TTC549 (cell line): ENCODE results near the gene CNTN4.

Source experiments
- FAIRE-seq: peaks from 2 replicates; lab custom pipeline; 2012; peaks lifted over from hg19 to GRCh38; lab: Jason Lieb, UNC

Gene CNTN4

DNA sequence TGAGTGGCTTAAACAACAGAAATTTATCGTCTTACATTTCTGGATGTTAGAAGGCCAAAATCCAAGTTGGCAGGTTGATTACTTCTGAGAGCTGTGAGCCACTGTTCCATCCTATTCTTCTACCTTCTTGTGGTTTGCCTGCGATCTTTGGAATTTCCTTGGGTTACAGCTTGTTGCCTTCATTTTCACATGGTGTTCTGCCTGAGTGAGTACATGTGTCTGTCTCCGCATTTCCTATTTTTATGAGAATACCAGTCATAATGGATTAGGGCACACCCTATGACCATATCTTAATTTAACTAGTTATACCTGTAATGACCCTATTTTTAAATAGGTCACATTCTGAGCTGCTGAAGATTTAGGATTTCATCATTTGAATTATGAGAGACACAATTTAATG is 294.3 kb downstream of the CNTN4 start:
- no peak for FAIRE-seq

DNA sequence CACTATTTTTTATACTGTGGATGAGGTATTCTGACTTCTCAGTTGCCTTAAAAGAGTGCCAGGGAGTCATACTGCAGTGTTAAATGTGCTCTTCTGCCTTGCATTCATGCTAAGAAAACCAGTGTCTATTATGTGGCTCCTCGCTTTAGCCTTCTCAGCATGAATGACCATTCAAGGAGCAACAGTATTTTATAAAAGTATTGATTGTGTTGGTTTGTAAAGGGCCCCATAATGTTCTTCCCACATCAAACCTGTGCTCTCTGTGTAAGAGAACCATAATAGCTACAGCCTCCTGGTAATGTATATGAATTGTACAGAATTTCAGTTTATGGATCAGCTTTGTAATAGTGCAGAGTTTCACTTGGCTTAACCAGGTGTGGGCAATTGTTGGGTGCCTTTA is 316.4 kb downstream of the CNTN4 start:
- FAIRE-seq: no peak

DNA sequence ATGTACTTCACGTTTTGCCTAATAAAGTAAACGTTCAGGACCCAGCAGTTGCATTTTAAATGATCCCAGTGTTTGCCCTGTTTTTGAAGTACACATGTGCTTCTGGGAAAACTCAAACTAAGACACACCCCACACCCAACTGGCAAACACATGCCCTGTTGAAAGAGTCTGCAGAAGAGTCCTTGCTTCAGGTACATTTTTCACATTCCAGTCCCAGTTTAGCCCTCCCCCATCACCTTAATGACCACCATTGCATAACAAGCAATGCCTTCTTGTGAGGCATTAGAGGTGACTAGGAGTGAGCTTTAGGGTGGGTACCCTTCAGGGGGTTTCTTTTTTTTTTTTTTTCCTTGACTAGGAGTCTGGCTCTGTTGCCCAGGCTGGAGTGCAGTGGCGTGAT is 322.3 kb downstream of the CNTN4 start:
- no peak for FAIRE-seq

DNA sequence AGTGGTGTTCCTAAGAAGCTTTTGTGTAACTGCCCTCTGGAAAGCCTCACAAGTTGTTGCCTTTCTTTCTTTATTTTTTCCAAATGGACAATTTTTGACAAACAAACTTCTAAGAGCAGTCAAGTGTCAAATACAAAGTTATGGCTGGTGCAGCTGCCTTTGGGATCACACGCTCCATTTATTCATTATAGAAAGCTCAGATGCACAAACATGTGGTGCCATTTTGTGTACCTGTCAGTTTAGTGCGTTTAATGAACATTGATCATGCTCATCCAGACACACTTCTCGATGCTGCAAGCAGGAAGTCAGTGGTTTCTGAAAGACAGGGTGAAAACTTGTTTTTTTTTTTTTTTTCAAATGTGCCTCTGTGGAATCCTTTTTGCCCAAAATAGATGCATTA is 324.5 kb downstream of the CNTN4 start:
- no peak for FAIRE-seq

DNA sequence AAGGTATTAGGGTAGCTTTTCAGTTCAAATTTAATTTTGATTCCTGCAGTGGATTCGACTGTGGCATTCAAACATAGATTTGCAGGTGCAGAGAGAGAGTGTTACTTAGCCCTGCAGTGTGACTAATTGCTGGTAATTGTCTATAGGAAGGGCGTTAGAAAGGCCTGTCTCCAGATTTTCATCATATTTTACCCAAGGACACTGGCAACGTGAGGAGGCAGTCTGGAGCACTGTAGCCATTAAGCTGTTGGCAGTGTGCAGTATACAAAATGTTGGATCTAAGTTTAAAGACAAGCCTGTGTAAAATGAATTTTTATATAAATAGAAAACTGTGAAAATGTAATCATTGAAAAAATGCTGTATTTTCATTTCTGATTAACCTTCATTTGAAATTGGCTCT is 342.9 kb downstream of the CNTN4 start:
- no peak for FAIRE-seq

DNA sequence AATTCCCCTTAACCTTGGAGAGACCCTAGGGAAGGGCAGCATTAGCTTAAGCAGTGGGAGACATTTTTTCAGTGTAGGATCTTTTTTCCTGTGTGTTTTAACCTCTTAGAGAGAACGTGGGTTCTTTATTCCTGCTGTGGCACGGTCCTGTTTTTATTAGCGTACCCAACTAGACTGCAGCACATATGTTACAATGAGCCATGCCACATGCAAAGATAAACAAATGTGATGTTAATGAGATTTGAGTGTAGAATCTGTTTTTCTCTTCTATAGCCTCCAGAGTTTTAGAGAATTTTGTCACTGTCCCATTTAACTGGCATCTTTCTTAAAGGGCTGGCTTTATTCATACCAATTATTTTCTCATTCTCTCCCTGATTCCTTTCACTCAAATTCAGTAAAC is 347.5 kb downstream of the CNTN4 start:
- no peak for FAIRE-seq

DNA sequence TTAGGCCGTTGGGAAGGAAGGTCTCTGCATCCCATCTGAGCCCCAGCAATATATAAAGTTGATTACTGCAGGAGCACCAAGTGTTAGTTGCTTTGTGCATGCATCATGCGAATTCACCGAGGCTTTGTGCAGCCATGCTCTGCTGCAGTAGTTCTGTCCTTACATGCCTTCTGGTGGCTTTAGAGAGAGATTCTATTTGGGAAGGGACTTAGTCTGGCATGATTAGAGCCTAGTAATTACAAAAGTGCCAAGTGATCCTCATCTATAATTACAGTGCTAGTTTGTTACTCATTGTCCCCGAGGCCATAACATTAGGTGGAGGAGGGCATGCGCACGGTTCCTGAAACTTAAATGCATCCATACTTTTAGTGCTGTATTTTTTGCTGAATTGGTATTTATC is 353.6 kb downstream of the CNTN4 start:
- FAIRE-seq: no peak

DNA sequence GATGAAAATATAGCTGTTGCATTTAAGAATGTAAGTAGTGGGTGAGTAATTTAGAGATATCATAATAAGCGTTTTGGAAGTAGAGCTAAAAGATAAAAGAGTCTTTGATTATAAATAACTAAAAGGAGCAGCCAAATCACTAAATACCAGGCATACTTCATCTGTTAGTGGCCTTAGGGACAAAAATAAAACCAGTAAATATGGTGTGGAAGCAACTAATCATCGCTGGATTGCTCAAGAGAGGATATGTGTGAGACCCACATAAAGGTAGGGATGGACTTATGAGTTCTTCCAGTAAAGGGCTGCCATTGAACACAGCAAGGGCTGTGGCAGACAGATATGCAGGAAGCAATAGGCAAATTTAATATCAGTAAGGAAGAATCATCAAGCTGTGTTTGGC is 356.2 kb downstream of the CNTN4 start:
- no peak for FAIRE-seq

DNA sequence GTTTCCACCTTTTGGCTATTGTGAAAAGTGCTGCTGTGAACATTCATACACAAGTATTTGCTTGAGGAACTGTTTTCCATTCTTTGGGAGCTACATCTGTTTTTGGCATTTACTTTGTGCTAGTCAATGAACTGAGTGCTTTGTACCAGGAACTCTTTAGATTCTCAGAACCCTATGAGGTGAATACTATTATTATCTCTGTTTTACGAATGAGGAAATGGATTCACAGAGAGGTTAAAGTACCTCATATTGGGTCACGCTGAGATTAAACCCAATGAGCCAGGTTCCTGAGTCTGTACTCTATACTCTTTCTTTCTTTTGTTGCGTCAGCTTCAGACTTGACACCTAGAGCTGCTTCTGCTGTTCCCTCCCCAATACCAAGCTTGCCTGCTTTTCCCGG is 358.1 kb downstream of the CNTN4 start:
- no peak for FAIRE-seq

DNA sequence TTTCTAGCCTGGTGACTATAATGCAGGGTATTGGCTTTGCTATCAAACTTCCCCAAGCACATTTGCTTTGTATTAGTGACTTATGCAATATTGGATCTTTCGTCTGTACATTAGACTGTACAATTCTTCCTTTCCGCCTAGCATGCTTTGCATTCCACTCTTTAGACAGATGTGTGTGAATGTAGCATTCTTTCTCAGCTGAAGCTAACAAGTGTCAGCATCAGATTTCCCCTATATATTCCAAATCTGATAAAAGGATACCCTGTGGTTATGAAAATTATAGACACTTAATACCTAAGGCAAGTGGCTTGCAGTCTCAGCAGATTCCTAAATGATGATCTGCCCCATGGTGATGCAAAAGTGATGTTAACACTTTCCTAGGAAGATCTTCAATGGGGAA is 360.1 kb downstream of the CNTN4 start:
- no peak for FAIRE-seq

DNA sequence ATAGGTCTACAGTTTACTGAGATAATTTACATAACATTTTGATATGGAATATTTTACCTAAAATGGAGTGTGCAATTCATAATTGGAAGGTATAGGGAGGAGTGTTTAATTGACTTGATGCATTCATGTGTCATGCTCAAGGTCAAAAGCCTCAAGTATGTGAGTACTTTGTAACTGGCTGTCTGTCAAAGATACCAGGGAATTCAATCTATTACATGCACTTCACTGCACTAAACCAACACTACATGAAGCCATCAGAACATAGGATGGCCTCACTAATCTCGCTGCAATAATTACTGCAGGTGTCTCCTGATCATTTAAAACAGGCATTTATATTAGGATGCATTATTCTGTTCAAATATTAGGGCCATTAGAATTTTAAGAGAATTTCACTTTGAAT is 367.2 kb downstream of the CNTN4 start:
- no peak for FAIRE-seq

DNA sequence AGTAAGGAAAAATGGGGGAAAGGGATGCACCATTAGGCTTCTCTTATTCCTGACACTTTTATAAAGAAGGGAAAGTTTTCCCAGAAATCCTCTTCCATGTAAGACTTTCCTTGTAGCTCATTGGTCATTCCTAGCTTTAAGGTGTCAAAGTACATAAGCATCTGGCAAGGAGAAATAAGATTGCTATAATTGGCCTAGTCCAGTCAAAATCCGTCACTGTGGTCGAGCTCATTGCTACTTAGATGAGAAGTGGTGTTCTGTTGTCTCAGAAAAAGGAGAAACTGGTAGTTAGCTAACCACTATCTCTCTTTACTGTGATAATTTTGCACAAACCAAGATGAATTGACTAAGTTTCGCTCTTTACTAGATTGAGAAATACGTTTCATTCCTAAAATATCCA is 370.1 kb downstream of the CNTN4 start:
- FAIRE-seq: no peak

DNA sequence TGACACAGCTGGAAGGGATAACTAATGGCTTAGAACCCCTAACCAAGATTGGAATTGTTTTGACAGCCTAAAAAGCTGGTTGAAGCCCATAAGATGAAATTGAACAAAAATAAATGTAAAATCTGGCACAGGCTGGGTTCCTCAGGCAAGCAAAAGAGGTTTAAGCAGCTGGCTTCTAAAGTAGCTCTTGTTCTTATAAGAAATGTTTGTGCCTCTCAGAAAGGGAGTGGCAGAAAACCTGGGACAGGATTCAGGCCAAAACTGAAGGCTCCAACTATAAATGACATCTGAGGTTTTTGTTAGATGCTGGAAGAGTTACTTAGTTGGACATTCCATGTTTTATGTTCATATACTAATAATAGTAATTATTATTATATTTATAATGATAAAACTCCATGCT is 378.3 kb downstream of the CNTN4 start:
- no peak for FAIRE-seq

DNA sequence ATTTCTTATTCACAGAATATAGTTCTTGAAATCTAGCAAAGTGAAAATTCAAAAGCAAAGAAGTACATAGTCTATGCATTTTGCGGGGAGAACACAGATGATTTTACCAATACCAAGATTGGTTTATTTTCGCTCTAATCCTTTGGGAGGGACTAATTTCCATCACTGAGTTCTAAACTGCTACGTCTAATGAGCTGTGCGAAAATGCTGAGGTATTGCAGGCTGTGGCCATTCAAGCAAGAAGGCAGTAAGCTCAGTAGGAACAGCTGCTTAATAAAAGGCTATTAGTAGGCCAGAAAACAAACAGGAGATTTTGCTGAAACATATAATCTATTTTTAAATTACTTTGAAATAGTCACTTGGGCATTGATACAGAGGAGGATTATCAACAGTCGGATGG is 379.0 kb downstream of the CNTN4 start:
- FAIRE-seq: no peak

DNA sequence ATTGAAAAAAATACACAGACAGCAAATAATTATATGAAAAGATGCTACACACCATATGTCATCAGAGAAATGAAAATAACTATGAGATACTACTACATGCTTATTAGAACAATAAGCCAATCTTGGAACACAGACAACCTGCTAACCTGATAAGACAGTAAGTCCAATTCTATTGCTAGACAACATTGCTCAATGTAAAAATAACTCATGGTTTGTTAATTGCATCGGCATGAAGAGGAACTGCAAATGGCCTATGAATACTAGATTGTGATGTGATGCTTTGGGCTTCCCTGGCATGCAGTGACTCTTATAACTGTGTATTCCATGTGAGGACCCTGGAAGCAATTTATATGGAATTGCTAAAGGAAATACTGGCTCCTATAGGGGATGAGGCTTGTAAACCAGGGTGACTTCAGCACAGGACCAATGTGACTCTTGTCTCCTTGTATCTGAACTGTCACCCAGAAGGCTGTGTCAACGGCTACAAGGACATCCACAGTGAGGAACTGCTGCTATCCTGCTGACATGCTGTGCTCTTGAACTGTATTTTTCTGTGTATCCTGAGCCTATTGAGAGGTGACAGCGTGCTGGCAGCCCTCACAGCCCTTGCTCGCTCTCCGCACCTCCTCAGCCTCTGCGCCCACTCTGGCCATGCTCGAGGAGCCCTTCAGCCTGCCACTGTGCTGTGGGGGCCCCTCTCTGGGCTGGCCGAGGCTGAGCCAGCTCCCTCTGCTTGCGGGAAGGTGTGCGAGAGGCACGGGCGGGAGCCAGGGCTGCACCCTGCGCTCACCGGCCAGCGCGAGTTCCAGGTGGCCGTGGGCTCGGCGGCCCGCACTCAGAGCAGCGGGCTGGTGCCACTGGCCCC is 385.7 kb downstream of the CNTN4 start:
- no peak for FAIRE-seq

DNA sequence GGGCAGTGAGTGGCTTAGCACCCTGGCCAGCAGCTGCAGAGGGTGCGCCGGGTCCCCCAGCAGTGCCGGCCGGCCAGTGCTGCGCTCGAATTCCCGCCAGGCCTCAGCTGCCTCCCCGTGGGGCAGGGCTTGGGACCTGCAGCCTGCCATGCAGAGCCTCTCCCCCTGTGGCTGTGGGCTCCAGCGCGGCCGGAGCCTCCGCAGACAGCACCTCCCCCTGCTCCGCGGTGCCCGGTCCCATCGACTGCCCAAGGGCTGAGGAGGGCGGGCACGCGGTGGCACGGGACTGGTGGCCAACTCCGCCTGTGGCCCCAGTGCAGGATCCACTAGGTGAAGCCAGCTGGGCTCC is 386.3 kb downstream of the CNTN4 start:
- FAIRE-seq: no peak

DNA sequence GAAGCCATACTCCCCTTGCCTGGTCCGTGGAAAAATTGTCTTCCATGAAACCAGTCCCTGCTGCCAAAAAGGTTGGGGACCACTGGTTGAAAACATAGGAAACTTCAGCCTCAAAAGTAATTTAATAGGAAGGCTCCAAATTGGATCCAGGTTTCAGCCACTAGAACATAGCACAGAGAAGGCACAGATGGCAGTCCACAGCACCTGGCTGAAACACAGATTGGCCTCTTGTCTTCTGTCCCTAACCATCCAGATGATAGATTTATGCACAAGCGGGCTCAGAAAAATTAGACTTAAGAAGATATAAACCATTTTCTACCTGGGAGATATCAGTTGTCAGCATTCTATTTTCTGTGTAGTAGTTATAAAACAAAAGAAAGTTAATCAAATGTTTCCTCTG is 397.1 kb downstream of the CNTN4 start:
- no peak for FAIRE-seq

DNA sequence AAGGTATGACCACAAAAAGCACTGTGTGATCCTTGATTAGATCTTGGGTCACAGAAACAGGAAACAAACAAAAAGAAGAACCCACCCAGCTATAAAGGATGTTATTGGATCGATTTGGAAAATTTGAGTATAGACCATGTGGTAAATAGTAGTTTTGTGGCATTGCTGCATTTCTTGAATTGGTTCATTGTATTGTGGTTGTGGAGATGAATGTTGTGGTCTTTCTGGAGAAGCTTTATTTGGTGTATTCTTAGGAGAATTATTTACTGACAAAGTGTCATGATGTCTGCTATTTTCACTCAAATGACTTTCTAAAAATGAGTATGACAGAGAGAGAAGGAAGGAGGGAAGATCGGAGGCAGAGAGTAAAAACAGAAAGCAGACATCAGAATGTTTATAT is 406.2 kb downstream of the CNTN4 start:
- FAIRE-seq: no peak

DNA sequence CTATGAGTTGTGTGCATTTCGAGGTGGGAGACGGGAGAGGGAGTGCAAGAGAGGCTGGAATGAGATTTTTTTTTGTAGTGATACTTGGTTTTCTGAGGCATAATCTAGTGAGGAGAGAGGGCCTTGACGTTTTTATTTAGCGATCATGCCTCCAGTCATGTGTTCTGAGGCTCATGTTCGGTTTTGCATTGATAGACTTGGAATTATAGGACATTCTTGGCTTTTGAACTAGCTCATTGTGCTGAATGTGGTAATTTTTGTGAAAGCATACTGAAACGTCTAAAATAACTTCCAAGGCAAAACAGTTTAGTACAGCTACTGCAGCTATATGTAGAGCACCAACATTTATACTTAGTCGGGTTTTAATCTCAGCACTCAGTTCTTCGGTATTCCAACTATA is 408.1 kb downstream of the CNTN4 start:
- no peak for FAIRE-seq

DNA sequence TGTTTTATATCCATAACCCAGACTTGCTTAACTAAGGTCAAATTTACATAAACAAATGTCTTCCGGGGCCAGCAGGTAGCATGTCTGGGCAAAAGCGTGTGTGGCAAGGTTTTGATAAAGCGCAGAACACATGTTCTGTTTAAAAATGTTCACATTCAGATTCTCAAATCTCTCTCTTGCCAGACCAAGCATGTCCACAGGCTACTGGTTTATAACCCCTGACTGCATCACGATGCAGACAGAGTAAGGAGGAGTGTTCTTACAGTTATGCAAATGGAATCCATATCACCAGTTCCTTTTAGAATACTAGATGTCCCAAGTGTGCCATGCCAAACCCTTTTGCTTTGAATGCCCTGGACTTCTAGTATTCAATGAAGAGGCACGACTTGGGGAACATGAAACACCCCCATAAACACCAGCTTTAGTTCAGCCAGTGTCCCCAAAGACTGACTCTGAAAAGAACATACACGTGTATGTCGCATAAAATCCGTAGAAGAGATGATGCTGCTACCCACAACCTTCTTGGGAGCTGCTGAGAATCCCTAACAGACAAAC is 412.0 kb downstream of the CNTN4 start:
- FAIRE-seq: no peak

DNA sequence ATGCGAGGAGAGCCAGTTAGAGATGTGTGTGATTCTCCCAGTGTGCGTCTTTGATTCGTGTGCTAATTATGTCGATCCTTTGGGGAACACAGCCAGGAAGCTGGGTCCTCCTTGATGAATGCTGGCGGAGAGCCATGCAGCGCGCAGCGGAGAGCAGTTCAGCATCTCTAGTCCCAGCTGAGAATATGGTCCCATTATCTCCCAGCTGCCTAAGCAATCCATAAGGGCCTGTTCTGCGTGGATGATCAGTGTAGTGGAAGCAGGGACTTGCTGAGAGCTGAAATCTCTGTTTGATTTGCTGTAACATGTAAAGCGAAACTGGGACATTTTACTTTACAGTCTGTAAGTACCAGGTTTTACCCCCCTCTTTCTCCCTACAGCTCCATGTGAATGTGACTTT is 412.7 kb downstream of the CNTN4 start:
- FAIRE-seq: no peak

DNA sequence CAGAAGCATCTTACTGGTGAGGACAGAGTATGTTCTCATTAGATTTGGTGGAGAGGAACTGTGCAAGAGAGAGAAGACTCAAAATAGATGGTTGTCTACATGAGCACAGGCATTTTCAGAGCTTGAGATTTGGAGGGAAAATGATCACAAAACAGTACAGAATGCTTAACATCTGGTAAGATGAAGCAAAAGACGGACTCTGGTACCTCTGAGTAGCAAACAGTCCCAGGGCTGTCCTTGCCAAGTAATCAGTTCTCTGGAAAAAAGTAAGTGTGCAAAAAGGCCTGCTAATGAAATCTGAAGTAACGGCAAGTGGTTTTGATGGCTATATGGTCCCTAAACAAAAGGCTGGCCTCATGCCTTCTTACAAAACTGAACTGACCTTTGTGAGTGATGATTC is 414.2 kb downstream of the CNTN4 start:
- no peak for FAIRE-seq

DNA sequence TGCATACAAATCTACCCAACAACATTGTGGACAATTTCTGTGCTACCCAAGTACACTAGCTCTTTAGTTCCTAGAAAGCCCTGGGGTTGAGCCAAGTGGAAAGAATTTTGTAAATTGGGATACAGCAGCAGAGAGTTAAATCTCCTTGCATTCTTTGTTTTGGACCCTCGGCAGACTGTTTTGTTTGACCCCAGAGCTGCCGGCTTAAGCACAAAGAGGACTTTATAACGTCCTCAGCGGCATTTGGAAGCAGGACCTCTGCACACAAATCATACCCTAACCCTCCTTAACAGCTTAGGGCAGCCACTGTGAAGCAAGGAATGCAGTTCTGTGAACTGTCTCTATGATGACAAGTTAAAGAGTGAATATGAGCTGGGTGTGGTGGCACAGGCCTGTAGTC is 415.3 kb downstream of the CNTN4 start:
- FAIRE-seq: no peak

DNA sequence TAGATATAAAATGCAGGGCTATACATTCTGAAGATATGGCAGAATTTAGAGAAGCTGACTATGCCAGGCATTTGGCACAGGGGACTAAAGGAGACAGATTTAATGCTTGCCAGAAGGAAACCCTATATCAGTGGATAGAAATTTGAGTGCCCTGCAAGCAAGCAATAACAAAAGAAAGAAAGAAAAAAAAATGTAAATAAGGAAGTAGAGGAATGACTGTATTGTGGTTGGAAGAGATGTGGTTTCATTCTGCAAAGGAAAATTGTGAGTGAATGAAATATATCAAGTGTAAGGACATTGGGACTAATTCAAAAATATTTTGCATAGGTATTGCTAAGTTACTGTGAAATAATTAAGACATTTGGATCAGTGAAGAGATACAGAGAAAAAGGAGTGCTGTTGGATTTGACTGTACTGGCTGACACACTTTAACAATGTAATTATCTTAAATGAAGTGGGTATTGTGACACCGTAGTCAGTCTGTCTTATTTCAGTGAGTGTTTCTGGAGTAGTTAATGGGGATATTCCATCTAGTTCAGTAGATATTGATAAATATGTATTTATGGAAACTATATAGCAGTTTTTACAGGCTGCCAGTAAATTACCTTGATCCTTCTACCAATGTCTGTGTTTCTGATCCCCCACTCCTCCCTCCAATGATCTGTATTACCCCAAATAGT is 418.2 kb downstream of the CNTN4 start:
- no peak for FAIRE-seq
